K562 (cell line): Measurements from ENCODE around the gene IQSEC3. TPM values are rescaled to one million over a fixed set of nuclear protein-coding genes. Genes with fewer than 3 reads are reported as not detected.

Experiments
- ATAC-seq: fragments of 200-7000 bp; cut with Tn5 transposase; 3 replicates; pipeline ENCODE4 v1.9.1; 2020; ENCODE audit warnings: moderate library complexity
- BruUV-seq: library from RNA; stranded (reverse); fragments of 400-500 nt; replicated peaks from 2 replicates; lab custom pipeline; 2021; lab: Mats Ljungman, UMichigan
- CTCF ChIA-PET: fragments of 300-600 bp; formaldehyde crosslinking; extraction: SDS; loops from one replicate; lab custom pipeline; 2021; ENCODE audit warnings: low intra/inter-chr PET ratio; lab: Yijun Ruan, JAX
- POLR2A ChIA-PET: fragments of 300-600, 350-650 bp; sonication (Branson Sonifier 250); formaldehyde crosslinking; extraction: SDS; loops from one replicate; lab custom pipeline; 2021; ENCODE audit warnings: antibody characterized with exemption, inconsistent platforms; lab: Yijun Ruan, JAX
- DNase-seq, 4 experiments: peaks; one replicate each; pipeline versions ENCODE4 v3.0.0 to v3.0.0-alpha.2; 2011 to 2018; ENCODE audit warnings: low spot score in 3 of 4, mixed read lengths in 3 of 4; ENCODE audit errors: extremely low read depth in 1 of 4
- FAIRE-seq: peaks from 2 replicates; lab custom pipeline; 2011; peaks lifted over from hg19 to GRCh38; lab: Jason Lieb, UNC
- H2AFZ ChIP-seq: 2 replicates; pipeline ENCODE4 v1.6.0; 2011; ENCODE audit warnings: low read depth, low read length, control low read depth, inconsistent platforms
- H3K27ac ChIP-seq: fragments of 200-600 bp; 3 replicates; pipeline ENCODE4 v1.8.0; 2011; ENCODE audit warnings: low read depth, mild to moderate bottlenecking, control low read depth, inconsistent platforms, low read length, moderate library complexity, mixed read lengths; ENCODE audit errors: extremely low read depth
- H3K27me3 ChIP-seq, 2 experiments: fragments of 300-600 bp in 1 of 2; 2 replicates in 1 of 2; 3 replicates in 1 of 2; pipeline versions ENCODE4 v1.6.0 to v1.8.0; 2011; ENCODE audit warnings: inconsistent platforms in 2 of 2, low read length in 2 of 2, mild to moderate bottlenecking in 1 of 2, mixed read lengths in 1 of 2, moderate library complexity in 1 of 2; ENCODE audit not compliant: control insufficient read depth in 2 of 2, insufficient read depth in 2 of 2
- H3K36me3 ChIP-seq: fragments of 300-600 bp; 3 replicates; pipeline ENCODE4 v1.8.0; 2011; ENCODE audit warnings: mild to moderate bottlenecking, low read length, inconsistent platforms; ENCODE audit not compliant: control insufficient read depth, insufficient read depth
- H3K4me1 ChIP-seq, 2 experiments: fragments of 200-600 bp in 1 of 2; replicated peaks in 1 of 2; 2 replicates in 1 of 2; 3 replicates in 1 of 2; pipeline versions ENCODE4 v1.5.1 to v1.8.0; 2011; ENCODE audit warnings: inconsistent platforms in 2 of 2, low read length in 2 of 2, mild to moderate bottlenecking in 1 of 2, mixed read lengths in 1 of 2, moderate library complexity in 1 of 2; ENCODE audit not compliant: control insufficient read depth in 2 of 2, insufficient read depth in 2 of 2
- H3K4me2 ChIP-seq: 2 replicates; pipeline ENCODE4 v1.6.1; 2011; ENCODE audit warnings: low read length, control low read depth, inconsistent platforms, mixed read lengths; ENCODE audit not compliant: insufficient read depth
- H3K4me3 ChIP-seq: fragments of 200-600 bp; sonication (generic), shearing (Covaris generic); 2 replicates; pipeline ENCODE4 v1.5.1; 2016; ENCODE audit warnings: control low read depth, inconsistent platforms
- H3K79me2 ChIP-seq: fragments of 200-600 bp; 3 replicates; pipeline ENCODE4 v1.8.0; 2011; ENCODE audit warnings: low read length, inconsistent platforms; ENCODE audit not compliant: control insufficient read depth, insufficient read depth
- H3K9ac ChIP-seq, 2 experiments: 2 replicates each; pipeline versions ENCODE4 v1.6.0 to v1.6.1; 2011; ENCODE audit warnings: low read depth in 2 of 2, low read length in 2 of 2, control low read depth in 1 of 2, inconsistent platforms in 1 of 2, mild to moderate bottlenecking in 1 of 2, mixed read lengths in 1 of 2; ENCODE audit not compliant: insufficient read depth in 1 of 2
- H3K9me1 ChIP-seq: one replicate; pipeline ENCODE4 v1.6.0; 2011; ENCODE audit warnings: inconsistent platforms, mild to moderate bottlenecking, low read length, moderate library complexity; ENCODE audit not compliant: control insufficient read depth, insufficient read depth
- H3K9me3 ChIP-seq: replicated peaks from 2 replicates; pipeline ENCODE4 v1.5.1; 2011; ENCODE audit warnings: low read depth, low read length, inconsistent platforms; ENCODE audit not compliant: control insufficient read depth, insufficient read depth
- H4K20me1 ChIP-seq: replicated peaks from 2 replicates; pipeline ENCODE4 v1.6.1; 2011; ENCODE audit warnings: low read length, inconsistent platforms, mixed read lengths; ENCODE audit not compliant: control insufficient read depth, insufficient read depth
- HLTF ChIP-seq: fragments of 450-650 bp; IDR thresholded peaks from 2 replicates; pipeline ENCODE4 v1.6.1; 2016
- MBD1 ChIP-seq: fragments of 250-450 bp; sonication (Bioruptor Pico); IDR thresholded peaks from 2 replicates; pipeline ENCODE4 v1.8.0; 2022; ENCODE audit warnings: inconsistent platforms
- NFE2 ChIP-seq: IDR thresholded peaks from 2 replicates; pipeline ENCODE4 v1.6.1; 2014; ENCODE audit warnings: antibody characterized with exemption, low read depth
- STAT6 ChIP-seq: sonication (generic); formaldehyde crosslinking; IDR thresholded peaks from 2 replicates; pipeline ENCODE4 v1.8.1; 2023; ENCODE audit warnings: mild to moderate bottlenecking, missing genetic modification reagents
- ZBTB34 ChIP-seq: fragments of 250-450 bp; sonication (Bioruptor Pico); IDR thresholded peaks from 2 replicates; pipeline ENCODE4 v1.8.0; 2021; ENCODE audit warnings: mild to moderate bottlenecking, moderate library complexity
- ZFP30 ChIP-seq: fragments of 250-450 bp; sonication (Bioruptor Pico); IDR thresholded peaks from 2 replicates; pipeline ENCODE4 v1.8.0; 2022; ENCODE audit warnings: moderate library complexity, mild to moderate bottlenecking, inconsistent platforms, borderline replicate concordance
- ZNF134 ChIP-seq: fragments of 250-450 bp; sonication (Bioruptor Pico); conservative IDR thresholded peaks from 2 replicates; pipeline ENCODE4 v1.4.0; 2020
- ZNF778 ChIP-seq: fragments of 450-650 bp; formaldehyde crosslinking; IDR thresholded peaks from 2 replicates; pipeline ENCODE4 v1.4.0; 2020; ENCODE audit warnings: mild to moderate bottlenecking, moderate library complexity
- ZSCAN32 ChIP-seq: fragments of 450-650 bp; formaldehyde crosslinking; IDR thresholded peaks from 2 replicates; pipeline ENCODE4 v1.4.0; 2020; ENCODE audit warnings: mild to moderate bottlenecking, moderate library complexity
- WGBS: fragments of 100-300 bp; shearing (Covaris generic); methylation state at CpG from one replicate; pipeline ENCODE4 v1.1.6; 2016; ENCODE audit warnings: low coverage, mixed read lengths; ENCODE audit not compliant: insufficient coverage; ENCODE audit errors: missing lambda C conversion rate; 5-methylcytosine and 5-hydroxymethylcytosine counted together
- in situ Hi-C: fragments of 300-500 bp; cut with MboI; formaldehyde crosslinking; loops from 4 replicates; pipeline ENCODE4 v1.15.0; 2018; ENCODE audit warnings: inconsistent platforms, mixed read lengths
- intact Hi-C: fragments of 100-400 bp; cut with micrococcal nuclease; formaldehyde crosslinking; loops from 2 replicates; pipeline ENCODE4 v1.14.2; 2022
- polyA plus RNA-seq, 8 experiments: library from polyadenylated mRNA; depleted of rRNA in 4 of 8; stranded (reverse) in 5 of 8; unstranded in 3 of 8; fragments of >200 nt; fragmentation: Nextera tagmentation in 2 of 8; fragmentation: Illumina TruSeq in 1 of 8; extraction: Ambion mirVana in 2 of 8; extraction: Trizol in 1 of 8; gene quantifications; 2 replicates each; pipeline versions ENCODE4 v1.2.1 to v1.2.3, GENCODE V29; 2011 to 2014; ENCODE audit warnings: inconsistent platforms in 1 of 8, missing spikeins in 1 of 8
- total RNA-seq, 7 experiments: library from RNA; depleted of rRNA in 6 of 7; stranded (reverse); fragments of >200 nt in 6 of 7; fragmentation: Illumina TruSeq in 2 of 7; extraction: Trizol in 2 of 7; gene quantifications; 2 replicates each; pipeline versions ENCODE4 v1.2.1 to v1.2.3, GENCODE V29; 2011 to 2021; ENCODE audit warnings: low replicate concordance in 1 of 7
- TF ChIP-seq, protein P1 (sequence below): fragments of 200-400 bp; formaldehyde crosslinking; IDR thresholded peaks from 2 replicates; pipeline ENCODE4 v1.6.1; 2017; ENCODE audit warnings: mild to moderate bottlenecking, low read depth, low read length, moderate library complexity

IQSEC3 gene
- total and polyA plus RNA-seq, 9 of the 15 experiments (the other 6 are each of a cell fraction or from before 2014, with no cell fraction given) = under 0.01 to 0.25 (median 0.08) TPM; not detected in 3

GRCh38 chr12:56683-57346, 9.8 kb upstream of the IQSEC3 start:
- no TSS peak for BruUV-seq
- peak; percentile 61 for FAIRE-seq
- Histone ChIP-seq H3K27ac (peak overlapping the region; percentile 62), H3K9ac (peak overlapping the region; percentile 55 to 75), H3K27me3 (no peaks in the 10 kb centered on the region; a peak in 1 of 5 replicates), H3K9me1 (no peaks in the 10 kb centered on the region), H2AFZ (peak overlapping the region; percentile 97), H3K79me2 (no peaks in the 10 kb centered on the region), H3K4me1 (peaks cover 8 to 15% of the 10 kb centered on the region in 2 experiments; a peak in 3 of 5 replicates), H3K4me3 (no peak overlapping the region), H3K4me2 (peak overlapping the region; percentile 60), H3K36me3 (no peaks in the 10 kb centered on the region), H4K20me1 (no peaks in the 10 kb centered on the region), H3K9me3 (no peaks in the 10 kb centered on the region)
- 8% methylated on average over 7 of the region's 7 CpGs for WGBS
- DNase-seq = peak; percentile 12 to 66 (median 21)
- ATAC-seq = peak; percentile 85
- CTCF ChIA-PET = no interaction called here
- POLR2A ChIA-PET = no interaction called here
- intact Hi-C loops (no loop called here), in situ Hi-C loops (no loop called here)
- TF ChIP-seq HLTF (no peak), ZSCAN32 (no peak), ZFP30 (CRISPR knock-in tag) (no peak), ZNF134 (CRISPR knock-in tag) (no peak), MBD1 (CRISPR knock-in tag) (no peak), NFE2 (no peak), STAT6 (no peak), ZBTB34 (CRISPR knock-in tag) (no peak), ZNF778 (no peak)
- TF ChIP-seq, protein P1, sequence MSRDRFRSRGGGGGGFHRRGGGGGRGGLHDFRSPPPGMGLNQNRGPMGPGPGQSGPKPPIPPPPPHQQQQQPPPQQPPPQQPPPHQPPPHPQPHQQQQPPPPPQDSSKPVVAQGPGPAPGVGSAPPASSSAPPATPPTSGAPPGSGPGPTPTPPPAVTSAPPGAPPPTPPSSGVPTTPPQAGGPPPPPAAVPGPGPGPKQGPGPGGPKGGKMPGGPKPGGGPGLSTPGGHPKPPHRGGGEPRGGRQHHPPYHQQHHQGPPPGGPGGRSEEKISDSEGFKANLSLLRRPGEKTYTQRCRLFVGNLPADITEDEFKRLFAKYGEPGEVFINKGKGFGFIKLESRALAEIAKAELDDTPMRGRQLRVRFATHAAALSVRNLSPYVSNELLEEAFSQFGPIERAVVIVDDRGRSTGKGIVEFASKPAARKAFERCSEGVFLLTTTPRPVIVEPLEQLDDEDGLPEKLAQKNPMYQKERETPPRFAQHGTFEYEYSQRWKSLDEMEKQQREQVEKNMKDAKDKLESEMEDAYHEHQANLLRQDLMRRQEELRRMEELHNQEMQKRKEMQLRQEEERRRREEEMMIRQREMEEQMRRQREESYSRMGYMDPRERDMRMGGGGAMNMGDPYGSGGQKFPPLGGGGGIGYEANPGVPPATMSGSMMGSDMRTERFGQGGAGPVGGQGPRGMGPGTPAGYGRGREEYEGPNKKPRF = no peak
